ENCODE data around the gene HIVEP3.

- no peak for TF ChIP-seq POLR2A (IDR thresholded peaks at IDR 0.05)
- TF ChIP-seq, protein P1, sequence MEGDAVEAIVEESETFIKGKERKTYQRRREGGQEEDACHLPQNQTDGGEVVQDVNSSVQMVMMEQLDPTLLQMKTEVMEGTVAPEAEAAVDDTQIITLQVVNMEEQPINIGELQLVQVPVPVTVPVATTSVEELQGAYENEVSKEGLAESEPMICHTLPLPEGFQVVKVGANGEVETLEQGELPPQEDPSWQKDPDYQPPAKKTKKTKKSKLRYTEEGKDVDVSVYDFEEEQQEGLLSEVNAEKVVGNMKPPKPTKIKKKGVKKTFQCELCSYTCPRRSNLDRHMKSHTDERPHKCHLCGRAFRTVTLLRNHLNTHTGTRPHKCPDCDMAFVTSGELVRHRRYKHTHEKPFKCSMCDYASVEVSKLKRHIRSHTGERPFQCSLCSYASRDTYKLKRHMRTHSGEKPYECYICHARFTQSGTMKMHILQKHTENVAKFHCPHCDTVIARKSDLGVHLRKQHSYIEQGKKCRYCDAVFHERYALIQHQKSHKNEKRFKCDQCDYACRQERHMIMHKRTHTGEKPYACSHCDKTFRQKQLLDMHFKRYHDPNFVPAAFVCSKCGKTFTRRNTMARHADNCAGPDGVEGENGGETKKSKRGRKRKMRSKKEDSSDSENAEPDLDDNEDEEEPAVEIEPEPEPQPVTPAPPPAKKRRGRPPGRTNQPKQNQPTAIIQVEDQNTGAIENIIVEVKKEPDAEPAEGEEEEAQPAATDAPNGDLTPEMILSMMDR (IDR thresholded peaks at IDR 0.05), result no peak
Measured at GRCh38 chr1:41673378-41673777, 245.3 kb downstream of the HIVEP3 start.

Measured in heart left ventricle (tissue), 13 donors.